CD4-positive, alpha-beta T cell treated with Interleukin-12 subunit alpha and Interleukin-12 subunit beta, for 1 hour (primary cell): ENCODE measurements around the gene MSANTD2.

Source experiments
- DNase-seq: peaks from one replicate; pipeline ENCODE4 v3.0.0-alpha.2; 2020

MSANTD2 gene

GRCh38 chr11:124800226-124800929, at the start of gene MSANTD2:
Gene MSANTD2, minus strand, starts transcription at chr11:124800406. Its CDS starts 26 bp downstream, at chr11:124800380.
- peak; percentile 83 for DNase-seq

GRCh38 chr11:124846070-124846673, 46.0 kb upstream of the MSANTD2 start:
- DNase-seq: no peak

DNA sequence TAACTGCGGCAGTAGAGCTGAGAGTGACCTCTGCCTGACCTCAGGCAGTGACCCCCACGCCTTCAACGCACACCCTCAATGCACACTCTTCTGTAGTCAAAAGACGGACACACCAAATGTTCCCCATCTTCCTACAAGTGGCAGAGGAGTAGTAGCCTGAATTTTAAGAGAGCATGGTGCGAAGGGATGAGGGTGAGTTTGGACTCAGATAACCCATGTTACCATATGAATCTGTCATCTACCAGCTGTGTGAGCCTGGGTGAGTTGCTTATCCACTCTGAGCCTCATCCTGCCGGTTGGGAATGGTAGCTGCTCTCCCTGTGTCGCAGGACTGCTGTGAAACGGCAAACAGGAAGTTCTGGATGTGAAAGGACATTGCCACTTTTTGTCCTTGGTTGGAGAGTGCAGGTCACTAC, 44.5 kb upstream of the MSANTD2 start:
- no peak for DNase-seq

DNA sequence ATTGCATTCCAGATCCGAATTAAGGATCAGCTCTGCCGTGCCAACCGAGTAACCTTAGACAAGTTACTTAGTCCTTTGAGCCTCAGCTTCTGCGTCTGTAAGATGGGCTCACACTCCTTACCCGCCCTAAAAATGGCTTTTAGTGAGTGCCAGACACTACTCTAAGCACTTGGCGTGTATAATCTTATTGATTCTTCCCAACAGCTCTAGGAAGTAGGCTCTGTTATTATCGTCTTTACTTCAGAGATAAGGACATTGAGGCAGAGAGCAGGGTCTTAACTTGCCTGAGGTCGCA, 43.4 kb upstream of the MSANTD2 start:
- no peak for DNase-seq

GRCh38 chr11:124842305-124842704, 42.1 kb upstream of the MSANTD2 start:
- DNase-seq: no peak

- DNase-seq: no peak
These were observed 41.6 kb upstream of the MSANTD2 start for GRCh38 chr11:124841840-124842239.

DNA sequence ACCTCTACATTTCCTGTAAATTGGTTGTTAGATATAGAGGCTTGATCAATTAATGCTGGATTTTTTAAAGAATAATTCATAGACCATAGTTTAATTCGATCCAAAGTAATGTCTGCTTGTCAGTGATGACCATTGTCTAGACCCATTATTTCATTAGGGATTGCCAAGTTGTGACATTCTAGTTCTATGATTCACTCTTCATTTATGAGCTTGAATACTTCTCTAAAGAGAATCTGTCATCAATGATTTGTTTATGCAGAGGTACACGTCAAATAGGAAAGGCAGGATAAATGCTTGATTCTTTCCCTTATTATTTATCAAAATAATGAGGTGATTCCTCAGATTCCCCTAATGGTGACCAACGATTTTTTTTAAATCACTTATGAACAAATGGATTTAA, 41.0 kb upstream of the MSANTD2 start:
- DNase-seq: no peak

DNA sequence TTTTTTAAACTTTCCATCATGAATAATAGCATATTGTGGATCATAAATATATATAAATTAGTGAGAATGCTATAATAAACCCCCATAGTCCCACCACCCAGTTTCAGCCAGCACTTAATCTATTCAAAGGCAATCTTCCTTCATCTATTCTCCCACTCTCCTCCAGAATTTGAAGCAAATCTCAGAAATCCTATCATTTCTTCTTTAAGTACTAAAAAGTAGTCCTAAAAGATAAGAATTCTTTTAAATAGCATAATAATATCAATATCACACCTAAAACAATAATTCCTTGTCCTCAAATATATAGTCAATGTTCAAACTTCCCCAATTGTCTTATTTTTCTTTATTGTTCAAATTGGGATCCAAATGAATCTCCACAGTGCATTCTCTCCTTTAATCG, 40.5 kb upstream of the MSANTD2 start:
- no peak for DNase-seq

GRCh38 chr11:124839972-124840621, 39.9 kb upstream of the MSANTD2 start:
- no peak for DNase-seq

DNA sequence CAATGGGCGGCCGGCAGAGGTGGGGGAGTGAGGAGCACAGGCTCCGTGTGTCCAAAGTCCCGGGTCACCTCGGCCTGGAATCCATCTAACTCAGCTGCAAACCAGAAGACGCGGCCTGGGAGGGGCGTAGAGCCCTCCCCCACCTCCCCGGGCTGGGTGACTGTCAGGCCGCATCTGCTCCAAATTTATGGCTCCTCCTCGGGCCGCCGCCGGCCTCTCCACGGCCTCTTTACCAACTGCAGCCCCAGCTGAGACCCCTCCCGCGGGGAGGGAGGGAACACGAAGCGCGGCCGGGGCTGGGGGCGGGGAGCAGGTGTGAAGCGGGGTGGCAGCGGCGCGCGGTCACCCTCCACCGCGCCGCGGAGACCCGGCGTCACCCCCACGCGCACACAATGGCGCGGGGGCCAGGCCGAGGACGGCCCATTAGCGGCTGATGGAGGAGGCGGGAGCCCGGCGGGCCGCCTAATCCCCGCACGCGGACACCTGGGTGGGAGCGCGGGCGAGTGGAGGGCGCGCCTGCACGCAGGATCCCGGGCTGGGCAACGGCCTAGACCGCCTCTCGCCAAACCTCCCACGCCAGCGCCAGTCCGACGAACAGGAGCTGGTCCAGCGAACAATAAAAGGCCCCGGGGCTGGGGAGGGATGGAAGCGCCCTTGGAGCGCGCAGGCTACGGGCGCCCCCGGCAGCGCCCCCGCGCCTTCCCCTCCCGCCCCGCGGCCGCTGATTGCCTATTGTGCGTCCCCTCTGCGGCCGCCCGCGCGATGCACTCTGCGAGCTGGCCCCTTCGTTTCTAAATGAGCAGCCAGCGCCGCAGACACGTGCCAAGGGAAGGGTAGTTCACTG, 39.1 kb upstream of the MSANTD2 start:
- DNase-seq: no peak

GRCh38 chr11:124838805-124839127, 38.6 kb upstream of the MSANTD2 start:
- no peak for DNase-seq

- DNase-seq: peak; percentile 27
These were observed 37.3 kb upstream of the MSANTD2 start for GRCh38 chr11:124837491-124837856.

GRCh38 chr11:124835918-124836317, 35.7 kb upstream of the MSANTD2 start:
- DNase-seq: no peak

DNA sequence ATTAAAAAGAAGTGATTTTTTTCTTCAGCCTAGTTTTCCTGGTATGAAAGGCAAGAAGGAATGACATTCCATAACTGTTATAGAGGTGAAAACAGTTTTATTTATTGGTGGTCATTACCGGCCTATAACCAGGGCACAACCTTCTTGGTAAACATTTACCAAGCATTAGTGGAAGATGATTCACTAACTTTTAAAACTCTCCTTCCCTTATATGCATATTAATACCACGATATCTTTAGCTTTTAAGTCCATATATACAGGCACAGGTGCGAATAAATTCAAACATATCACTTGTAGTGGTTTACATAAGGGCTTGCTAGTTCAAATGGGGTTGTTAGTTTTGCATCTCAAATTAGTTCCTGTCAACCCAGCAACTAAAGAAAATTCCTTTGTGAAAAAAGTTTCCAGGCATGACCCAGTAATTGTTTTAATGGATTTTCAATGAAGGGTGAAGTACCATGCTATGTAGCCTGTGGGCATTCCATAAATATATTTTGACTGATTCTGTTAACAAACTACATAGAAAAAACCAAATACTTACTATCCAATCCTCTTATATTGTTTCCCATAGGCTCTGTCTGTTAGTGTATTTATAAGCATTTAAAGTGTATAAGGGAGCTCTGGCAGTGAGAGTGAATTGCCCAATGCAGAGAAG, 34.4 kb upstream of the MSANTD2 start:
- no peak for DNase-seq

- no peak for DNase-seq
These were observed 32.4 kb upstream of the MSANTD2 start for GRCh38 chr11:124832571-124832970.

- DNase-seq: no peak
These were observed 31.7 kb upstream of the MSANTD2 start for GRCh38 chr11:124831897-124832296.

DNA sequence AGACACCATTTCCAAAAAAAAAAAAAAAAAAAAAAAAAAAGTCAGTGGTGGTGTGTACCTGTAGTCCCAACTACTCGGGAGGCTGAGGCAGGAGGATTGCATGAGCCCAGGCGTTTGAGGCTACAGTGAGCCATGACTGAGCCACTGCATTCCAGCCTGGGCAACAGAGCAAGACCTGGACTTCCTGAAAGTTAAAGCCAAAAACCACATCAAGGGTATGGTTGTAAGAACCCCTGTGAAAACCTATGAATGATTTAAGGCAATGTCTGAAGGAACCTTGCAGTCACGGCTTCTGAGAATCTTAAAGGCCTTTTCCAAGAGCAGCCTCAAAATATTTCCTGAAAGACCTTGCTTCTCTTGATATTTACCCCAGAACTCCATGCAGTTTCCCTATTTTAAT, 30.5 kb upstream of the MSANTD2 start:
- no peak for DNase-seq

- DNase-seq: no peak
These were observed 29.8 kb upstream of the MSANTD2 start for GRCh38 chr11:124829986-124830385.

GRCh38 chr11:124825876-124826275, 25.7 kb upstream of the MSANTD2 start:
- DNase-seq: no peak

- DNase-seq: no peak
These were observed 23.5 kb upstream of the MSANTD2 start for GRCh38 chr11:124823512-124824376.

GRCh38 chr11:124821995-124822730, 22.0 kb upstream of the MSANTD2 start:
- no peak for DNase-seq

- DNase-seq: no peak
These were observed 16.8 kb upstream of the MSANTD2 start for GRCh38 chr11:124817036-124817435.
